GM12874 (cell line): ENCODE data around the gene IER3IP1.

Experiments
- CTCF ChIP-seq: IDR thresholded peaks from 2 replicates; pipeline ENCODE4 v1.5.1; 2011; ENCODE audit warnings: low read depth, mild to moderate bottlenecking, control low read depth, low read length, moderate library complexity; ENCODE audit not compliant: insufficient read depth

Gene IER3IP1

GRCh38 chr18:47150824-47151366 is 25.3 kb downstream of the IER3IP1 start:
- no peak for TF ChIP-seq CTCF

- TF ChIP-seq CTCF: no peak
Measured at GRCh38 chr18:47150029-47150823, 25.9 kb downstream of the IER3IP1 start, which contains the start of gene HDHD2. HDHD2 (minus strand) TSS chr18:47150500; CDS start chr18:47136439, 14,061 bp downstream.

GRCh38 chr18:47149457-47150028 is 26.6 kb downstream of the IER3IP1 start:
- TF ChIP-seq CTCF: no peak

GRCh38 chr18:47146206-47146605 is 30.0 kb downstream of the IER3IP1 start:
- no peak for TF ChIP-seq CTCF

- no peak for TF ChIP-seq CTCF
Measured at GRCh38 chr18:47143899-47144485, 32.2 kb downstream of the IER3IP1 start.

- no peak for TF ChIP-seq CTCF
Measured at GRCh38 chr18:47143153-47143552, 33.0 kb downstream of the IER3IP1 start.

- no peak for TF ChIP-seq CTCF
Measured at GRCh38 chr18:47141289-47141688, 34.9 kb downstream of the IER3IP1 start.
